Measurements from ENCODE around the gene CD151. TPM values are rescaled to one million over a fixed set of nuclear protein-coding genes. Genes with fewer than 3 reads are reported as not detected.

Gene CD151
- total RNA-seq, 4 donors from 2014 or later: 328 to 675 (median 614) TPM

DNA sequence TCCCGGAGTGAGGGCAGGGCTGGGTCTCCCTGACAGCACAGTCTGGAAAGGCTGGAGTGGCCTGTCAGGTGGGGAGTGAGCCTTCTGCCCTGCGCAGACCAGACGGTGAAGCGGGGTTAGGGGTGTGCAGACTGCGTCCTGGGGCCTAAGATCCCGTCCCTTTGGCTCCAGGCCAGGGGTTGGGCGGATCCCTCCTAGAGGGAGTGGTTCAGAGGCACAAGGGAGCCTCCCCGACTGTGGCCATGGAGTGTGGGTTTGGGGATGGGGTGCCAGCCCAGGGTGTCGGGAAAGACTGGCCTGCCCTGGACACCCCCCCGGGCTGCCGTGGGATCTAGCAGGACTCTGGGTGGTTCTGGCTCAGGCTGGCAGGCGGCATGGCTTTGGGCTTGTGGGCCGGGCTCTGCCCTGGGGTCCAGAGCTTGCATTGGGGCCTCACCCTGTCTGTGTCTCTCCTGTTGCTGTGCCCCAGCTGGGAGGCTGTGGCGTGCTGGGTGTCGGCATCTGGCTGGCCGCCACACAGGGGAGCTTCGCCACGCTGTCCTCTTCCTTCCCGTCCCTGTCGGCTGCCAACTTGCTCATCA lies 29.4 kb downstream of the CD151 start:
- DNase-seq (ENCODE audit: low spot score): no peak
- TF ChIP-seq, protein P1, sequence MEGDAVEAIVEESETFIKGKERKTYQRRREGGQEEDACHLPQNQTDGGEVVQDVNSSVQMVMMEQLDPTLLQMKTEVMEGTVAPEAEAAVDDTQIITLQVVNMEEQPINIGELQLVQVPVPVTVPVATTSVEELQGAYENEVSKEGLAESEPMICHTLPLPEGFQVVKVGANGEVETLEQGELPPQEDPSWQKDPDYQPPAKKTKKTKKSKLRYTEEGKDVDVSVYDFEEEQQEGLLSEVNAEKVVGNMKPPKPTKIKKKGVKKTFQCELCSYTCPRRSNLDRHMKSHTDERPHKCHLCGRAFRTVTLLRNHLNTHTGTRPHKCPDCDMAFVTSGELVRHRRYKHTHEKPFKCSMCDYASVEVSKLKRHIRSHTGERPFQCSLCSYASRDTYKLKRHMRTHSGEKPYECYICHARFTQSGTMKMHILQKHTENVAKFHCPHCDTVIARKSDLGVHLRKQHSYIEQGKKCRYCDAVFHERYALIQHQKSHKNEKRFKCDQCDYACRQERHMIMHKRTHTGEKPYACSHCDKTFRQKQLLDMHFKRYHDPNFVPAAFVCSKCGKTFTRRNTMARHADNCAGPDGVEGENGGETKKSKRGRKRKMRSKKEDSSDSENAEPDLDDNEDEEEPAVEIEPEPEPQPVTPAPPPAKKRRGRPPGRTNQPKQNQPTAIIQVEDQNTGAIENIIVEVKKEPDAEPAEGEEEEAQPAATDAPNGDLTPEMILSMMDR (IDR thresholded peaks at IDR 0.05): no peak
- ATAC-seq (ENCODE audit: low FRiP score): no peak

DNA sequence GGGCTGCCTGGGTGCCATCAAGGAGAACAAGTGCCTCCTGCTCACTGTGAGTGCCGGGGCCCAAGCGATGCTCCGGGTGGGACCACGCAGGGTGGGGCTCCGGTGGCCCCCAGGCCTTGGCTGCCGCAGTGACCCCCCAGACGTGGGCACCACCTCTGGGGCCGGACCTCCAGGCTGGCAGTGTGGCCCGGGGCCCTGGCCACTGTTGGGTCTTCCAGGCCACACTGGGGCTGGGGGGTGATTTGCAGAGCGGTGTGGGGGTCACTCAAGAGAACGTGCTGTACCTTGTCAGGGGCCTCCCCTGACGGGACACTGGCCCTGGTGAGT lies 29.9 kb downstream of the CD151 start:
- TF ChIP-seq, protein P1 (IDR thresholded peaks at IDR 0.05): no peak
- ATAC-seq (ENCODE audit: low FRiP score): no peak
- DNase-seq (ENCODE audit: low spot score): no peak

DNA sequence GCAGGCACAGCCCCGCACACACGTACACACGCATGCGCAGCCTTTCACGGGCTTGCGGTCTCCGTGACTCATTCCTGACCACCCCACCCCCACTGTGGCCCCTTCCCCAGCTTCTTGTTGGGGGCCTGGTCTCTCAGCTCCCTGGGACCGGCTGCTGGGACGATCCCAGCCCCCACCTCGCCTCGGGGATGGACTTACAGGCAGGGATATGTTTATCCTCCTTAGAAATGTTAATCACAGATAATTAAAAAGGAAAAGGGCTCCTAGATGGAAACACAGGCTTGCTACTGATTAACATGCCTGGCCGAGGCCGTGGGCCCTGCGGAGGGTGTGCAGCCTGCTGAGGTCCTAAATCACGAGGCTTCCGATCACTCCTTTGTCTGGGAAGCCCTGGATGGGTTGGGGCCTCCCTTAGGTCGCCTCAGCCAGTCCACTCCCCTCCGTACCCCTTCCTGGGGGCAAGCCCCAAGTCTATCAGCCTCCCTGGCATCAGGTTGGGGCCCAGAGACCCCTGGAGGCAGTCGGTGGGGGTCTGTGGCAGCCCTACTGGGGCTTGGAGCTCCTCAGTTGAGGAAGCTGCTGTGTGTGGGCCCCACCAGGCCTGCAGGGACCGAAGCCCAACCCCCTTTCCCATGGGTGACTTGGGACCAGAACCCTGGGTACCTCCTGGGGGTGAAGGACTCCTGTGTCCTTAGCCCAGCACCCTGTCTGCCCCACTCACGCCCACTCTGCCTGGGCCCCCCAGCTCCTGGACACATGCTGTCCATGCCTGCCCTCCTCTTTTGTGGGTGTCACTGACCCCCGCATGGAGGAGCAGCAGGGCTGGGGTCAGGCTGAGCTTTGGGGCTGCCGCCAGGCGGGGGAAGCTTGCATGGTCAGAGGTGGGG lies 30.5 kb downstream of the CD151 start:
- TF ChIP-seq, protein P1 (IDR thresholded peaks at IDR 0.05): no peak
- ATAC-seq (ENCODE audit: low FRiP score): no peak
- no peak for DNase-seq (ENCODE audit: low spot score)

DNA sequence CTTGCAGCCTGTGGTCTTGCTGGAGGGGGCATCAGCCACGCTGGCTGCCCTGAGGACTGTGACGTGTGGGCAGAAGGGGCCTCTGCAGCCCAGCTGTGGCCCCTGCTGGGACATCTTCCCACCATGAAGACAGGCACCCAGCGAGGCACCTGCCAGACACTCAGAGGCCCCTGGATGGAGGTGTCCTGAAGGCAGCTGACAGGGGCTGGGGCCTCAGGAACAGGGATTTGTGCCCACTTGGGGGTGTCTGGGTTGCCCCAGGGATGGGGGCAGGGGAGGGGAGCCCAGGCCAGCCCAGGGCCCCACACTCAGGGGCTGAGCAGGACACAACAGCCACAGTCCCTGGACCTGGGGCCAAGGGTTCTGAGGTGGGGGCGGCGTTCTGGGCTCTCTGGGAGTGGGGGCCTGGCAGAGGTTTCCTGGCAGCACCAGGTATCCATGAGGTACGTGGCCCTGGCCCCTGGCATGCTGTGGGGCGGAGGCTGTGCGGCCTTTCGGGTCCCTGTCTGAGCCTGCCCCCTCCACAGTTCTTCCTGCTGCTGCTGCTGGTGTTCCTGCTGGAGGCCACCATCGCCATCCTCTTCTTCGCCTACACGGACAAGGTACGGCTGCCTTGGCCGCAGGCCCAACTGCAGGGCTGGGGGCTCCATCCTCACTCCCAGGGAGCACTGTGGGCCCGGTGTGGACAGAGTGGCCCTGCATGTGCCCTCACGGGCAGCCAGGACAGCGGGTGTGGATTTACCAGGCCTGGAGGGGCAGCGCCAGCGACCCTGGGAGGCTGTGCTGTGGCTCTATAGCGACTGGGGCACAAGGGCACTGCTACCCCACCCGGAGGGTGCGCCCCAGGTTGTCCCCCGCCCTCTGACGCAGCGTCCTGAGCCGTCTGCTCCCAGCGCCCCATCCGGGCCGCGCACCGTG lies 31.4 kb downstream of the CD151 start:
- ATAC-seq (ENCODE audit: low FRiP score) (no peak), DNase-seq (ENCODE audit: low spot score) (no peak)
- TF ChIP-seq, protein P1 (IDR thresholded peaks at IDR 0.05): no peak

GRCh38 chr11:864898-865297 lies 32.1 kb downstream of the CD151 start:
- TF ChIP-seq, protein P1 (IDR thresholded peaks at IDR 0.05): no peak
- ATAC-seq (ENCODE audit: low FRiP score) (no peak), DNase-seq (ENCODE audit: low spot score) (no peak)

GRCh38 chr11:865462-866430 lies 33.0 kb downstream of the CD151 start:
- DNase-seq (ENCODE audit: low spot score): no peak
- TF ChIP-seq, protein P1 (IDR thresholded peaks at IDR 0.05): no peak

More at GRCh38 chr11:865462-866430, 33.0 kb downstream of the CD151 start:
- no peak for ATAC-seq (ENCODE audit: low FRiP score)
